ENCODE results near the gene CCZ1B.
"Not testable (repeated sequence)": the region's sequence is repeated elsewhere in the genome, so short reads cannot be mapped to it uniquely, and the experiment has no call there.

CCZ1B gene

DNA sequence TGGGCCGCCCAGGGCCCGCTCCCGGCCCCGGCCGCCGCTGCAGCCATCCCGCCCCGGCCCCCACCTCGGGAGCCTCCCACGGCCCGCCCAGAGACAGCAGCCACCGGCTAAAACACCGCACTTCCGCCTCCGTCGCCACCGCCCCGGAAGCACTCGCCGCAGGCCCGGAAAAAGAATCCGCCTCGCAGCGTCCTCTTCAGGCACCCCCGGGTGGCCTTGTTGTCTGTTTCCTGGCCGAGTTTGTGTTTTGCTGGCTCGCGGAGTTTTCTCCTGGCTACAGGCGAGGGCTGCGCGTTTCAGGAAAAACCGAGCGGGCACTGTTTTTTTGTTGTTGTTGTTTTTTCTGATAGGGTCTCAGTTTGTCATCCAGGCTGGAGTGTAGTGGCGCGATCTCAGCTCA, at the start of gene CCZ1B:
Gene CCZ1B, minus strand, starts transcription at position 125 of the 400 bp plus-strand sequence. Its CDS starts 78 bp downstream, at position 47.
- peak; percentile 77 for DNase-seq (ENCODE audit: extremely low read depth, insufficient read length)
- TF ChIP-seq, protein P1, sequence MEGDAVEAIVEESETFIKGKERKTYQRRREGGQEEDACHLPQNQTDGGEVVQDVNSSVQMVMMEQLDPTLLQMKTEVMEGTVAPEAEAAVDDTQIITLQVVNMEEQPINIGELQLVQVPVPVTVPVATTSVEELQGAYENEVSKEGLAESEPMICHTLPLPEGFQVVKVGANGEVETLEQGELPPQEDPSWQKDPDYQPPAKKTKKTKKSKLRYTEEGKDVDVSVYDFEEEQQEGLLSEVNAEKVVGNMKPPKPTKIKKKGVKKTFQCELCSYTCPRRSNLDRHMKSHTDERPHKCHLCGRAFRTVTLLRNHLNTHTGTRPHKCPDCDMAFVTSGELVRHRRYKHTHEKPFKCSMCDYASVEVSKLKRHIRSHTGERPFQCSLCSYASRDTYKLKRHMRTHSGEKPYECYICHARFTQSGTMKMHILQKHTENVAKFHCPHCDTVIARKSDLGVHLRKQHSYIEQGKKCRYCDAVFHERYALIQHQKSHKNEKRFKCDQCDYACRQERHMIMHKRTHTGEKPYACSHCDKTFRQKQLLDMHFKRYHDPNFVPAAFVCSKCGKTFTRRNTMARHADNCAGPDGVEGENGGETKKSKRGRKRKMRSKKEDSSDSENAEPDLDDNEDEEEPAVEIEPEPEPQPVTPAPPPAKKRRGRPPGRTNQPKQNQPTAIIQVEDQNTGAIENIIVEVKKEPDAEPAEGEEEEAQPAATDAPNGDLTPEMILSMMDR (IDR thresholded peaks at IDR 0.05; ENCODE audit: insufficient read depth, low read length, poor library complexity, severe bottlenecking), result peak; percentile 46
- not testable (repeated sequence) for H3K36me3 ChIP-seq (ENCODE audit: control insufficient read depth, insufficient read depth, low read length)

DNA sequence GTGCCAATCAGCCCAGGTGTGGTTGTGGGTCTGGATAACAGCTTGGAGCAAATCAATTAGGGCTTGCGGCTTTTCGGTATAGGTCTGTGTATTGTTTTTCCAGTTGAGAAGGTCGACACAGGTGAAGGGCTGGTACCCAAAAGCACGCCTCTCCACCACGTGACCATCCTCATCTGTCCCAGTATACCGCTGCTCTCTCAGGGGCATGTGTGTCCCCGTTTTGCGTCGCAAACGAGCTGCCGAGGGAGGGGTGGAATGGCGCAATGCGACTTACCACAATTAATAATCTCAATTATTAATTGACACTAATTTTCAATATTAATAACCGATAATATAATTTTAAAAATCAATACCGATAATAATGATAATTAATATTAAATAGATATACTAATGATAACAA, 48.9 kb upstream of the CCZ1B start:
- not testable (repeated sequence) for H3K4me3 ChIP-seq (replicated peaks; ENCODE audit: low read depth, low read length); DNase-seq (ENCODE audit: extremely low read depth, insufficient read length)

More for the DNA sequence above, at the start of gene CCZ1B:
- H3K27me3 ChIP-seq (replicated peaks; ENCODE audit: control insufficient read depth, insufficient read depth, low read length), result not testable (repeated sequence)
- H3K4me3 ChIP-seq (replicated peaks; ENCODE audit: low read depth, low read length), result peak within 1 kb of the TSS; percentile 59

DNA sequence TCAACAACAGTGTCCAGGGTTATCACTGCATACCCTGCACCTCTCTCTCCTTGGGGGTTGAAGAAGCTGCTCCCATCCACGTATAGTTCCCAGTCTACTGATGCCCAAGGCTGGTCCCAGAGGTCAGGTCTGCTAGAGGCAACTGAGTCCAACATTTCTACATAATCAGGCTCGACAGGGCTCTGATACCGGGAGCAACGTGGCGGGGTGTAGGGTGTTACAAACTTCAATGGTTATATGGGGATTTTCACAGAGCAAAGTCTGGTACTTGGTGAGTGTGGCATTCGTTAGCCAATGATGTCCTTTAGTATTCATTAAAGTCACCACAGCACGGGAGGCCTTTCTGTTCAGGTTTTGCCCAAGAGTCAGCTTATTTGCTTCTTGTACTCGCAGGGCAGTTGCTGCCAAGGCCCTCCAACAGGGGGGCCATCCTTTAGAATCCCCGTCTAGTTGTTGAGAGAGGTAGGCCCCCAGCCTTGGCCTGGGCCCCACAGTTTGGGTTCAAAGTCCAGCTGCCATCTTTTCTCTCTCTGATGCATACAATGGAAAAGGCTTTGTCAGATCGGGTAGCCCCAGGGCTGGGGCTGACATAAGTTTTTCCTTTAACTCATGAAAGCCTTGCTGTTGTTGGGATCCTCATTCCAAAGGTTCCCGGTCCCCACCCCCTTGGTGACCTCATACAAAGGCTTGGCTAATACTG, 46.3 kb upstream of the CCZ1B start:
- not testable (repeated sequence) for DNase-seq (ENCODE audit: extremely low read depth, insufficient read length); H3K36me3 ChIP-seq (ENCODE audit: control insufficient read depth, insufficient read depth, low read length); H3K4me3 ChIP-seq (replicated peaks; ENCODE audit: low read depth, low read length); H3K27me3 ChIP-seq (replicated peaks; ENCODE audit: control insufficient read depth, insufficient read depth, low read length)

More for the DNA sequence above, 48.9 kb upstream of the CCZ1B start:
- H3K36me3 ChIP-seq (ENCODE audit: control insufficient read depth, insufficient read depth, low read length); H3K27me3 ChIP-seq (replicated peaks; ENCODE audit: control insufficient read depth, insufficient read depth, low read length): not testable (repeated sequence)

DNA sequence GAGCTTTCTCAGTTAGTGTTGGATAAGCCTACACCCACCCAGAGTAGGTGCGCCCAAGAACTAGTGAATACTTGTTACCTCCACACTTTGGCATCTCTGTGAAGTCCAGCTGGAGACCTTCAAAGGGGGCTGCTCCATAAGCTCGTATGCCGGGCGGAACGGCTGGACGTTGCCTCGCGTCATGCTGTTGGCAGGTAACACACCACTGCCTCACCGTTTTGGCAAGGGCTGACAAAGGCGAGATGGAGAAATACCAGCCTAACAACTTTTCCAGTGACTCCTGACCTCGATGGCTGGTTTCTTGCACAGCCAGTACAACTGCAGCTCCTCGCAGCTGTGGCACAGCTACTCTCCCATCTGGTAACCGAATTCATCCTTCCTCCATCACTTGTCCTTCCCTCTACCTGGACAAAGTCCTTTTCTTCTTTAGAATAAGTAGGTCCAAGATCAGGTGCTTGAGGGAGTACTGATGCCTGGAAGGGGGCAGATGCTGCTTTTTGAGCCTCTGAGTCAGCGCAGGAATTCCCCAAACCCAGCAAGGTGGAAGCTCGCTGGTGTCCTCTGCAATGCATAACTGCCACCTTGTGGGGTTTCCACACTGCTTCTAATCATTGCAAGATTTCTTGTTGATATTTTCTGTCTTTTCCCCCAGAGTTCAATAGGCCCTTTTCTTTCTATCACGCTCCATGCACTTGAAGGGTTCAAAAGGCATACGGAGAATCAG, 45.5 kb upstream of the CCZ1B start:
- not testable (repeated sequence) for H3K36me3 ChIP-seq (ENCODE audit: control insufficient read depth, insufficient read depth, low read length)

DNA sequence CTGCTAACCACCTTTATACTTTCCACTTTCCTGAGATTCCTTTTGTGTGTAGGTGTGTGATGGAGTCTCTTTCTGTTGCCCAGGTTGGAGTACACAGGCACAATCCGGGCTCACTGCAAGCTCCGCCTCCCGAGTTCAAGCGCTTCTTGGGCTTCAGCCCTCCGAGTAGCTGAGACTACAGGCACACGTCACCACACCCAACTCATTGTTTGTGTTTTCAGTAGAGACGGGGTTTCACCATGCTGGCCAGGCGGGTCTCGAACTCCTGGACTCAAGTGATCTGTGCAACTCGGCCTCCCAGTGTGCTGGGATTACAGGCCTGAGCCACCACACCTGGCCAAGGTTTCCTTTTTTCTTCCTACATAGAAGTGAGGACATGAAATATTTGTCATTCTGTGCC, 38.7 kb upstream of the CCZ1B start:
- H3K4me3 ChIP-seq (replicated peaks; ENCODE audit: low read depth, low read length); H3K27me3 ChIP-seq (replicated peaks; ENCODE audit: control insufficient read depth, insufficient read depth, low read length); DNase-seq (ENCODE audit: extremely low read depth, insufficient read length); H3K36me3 ChIP-seq (ENCODE audit: control insufficient read depth, insufficient read depth, low read length): not testable (repeated sequence)

More for the DNA sequence above, 45.5 kb upstream of the CCZ1B start:
- not testable (repeated sequence) for DNase-seq (ENCODE audit: extremely low read depth, insufficient read length); H3K4me3 ChIP-seq (replicated peaks; ENCODE audit: low read depth, low read length); H3K27me3 ChIP-seq (replicated peaks; ENCODE audit: control insufficient read depth, insufficient read depth, low read length)

DNA sequence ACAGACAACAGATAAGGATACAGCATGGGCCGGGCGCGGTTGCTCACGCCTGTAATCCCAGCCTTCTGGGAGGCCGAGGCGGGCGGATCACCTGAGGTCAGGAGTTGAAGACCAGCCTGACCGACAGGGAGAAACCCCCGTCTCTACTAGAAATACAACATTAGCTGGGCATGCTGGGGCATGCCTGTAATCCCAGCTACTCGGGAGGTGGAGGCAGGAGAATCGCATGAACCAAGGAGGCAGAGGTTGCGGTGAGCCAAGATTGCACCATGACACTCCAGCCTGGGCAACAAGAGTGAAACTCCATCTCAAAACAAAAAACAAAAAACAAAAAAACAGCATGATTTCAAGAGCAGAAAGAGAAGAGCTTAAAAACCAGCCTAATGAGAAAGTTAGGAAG, 38.1 kb upstream of the CCZ1B start:
- H3K4me3 ChIP-seq (replicated peaks; ENCODE audit: low read depth, low read length); H3K36me3 ChIP-seq (ENCODE audit: control insufficient read depth, insufficient read depth, low read length); H3K27me3 ChIP-seq (replicated peaks; ENCODE audit: control insufficient read depth, insufficient read depth, low read length); DNase-seq (ENCODE audit: extremely low read depth, insufficient read length): not testable (repeated sequence)

DNA sequence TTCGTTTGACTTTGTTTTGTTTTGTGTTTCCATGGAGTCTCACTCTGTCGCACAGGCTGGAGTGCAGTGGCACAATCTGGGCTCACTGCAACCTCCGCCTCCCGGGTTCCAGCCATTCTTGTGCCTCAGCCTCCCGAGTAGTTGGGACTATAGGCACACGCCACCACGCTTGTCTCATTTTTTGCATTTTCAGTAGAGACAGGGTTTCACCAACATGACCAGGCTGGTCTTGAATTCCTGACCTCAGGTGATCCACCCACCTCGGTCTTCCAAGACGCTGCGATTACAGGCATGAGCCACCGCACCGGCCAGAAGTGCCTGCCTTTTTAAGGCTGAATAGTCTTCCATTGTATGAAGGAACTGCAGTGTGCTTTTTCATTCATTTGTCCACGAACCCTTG, 36.8 kb upstream of the CCZ1B start:
- not testable (repeated sequence) for H3K4me3 ChIP-seq (replicated peaks; ENCODE audit: low read depth, low read length); H3K36me3 ChIP-seq (ENCODE audit: control insufficient read depth, insufficient read depth, low read length); H3K27me3 ChIP-seq (replicated peaks; ENCODE audit: control insufficient read depth, insufficient read depth, low read length); DNase-seq (ENCODE audit: extremely low read depth, insufficient read length)

DNA sequence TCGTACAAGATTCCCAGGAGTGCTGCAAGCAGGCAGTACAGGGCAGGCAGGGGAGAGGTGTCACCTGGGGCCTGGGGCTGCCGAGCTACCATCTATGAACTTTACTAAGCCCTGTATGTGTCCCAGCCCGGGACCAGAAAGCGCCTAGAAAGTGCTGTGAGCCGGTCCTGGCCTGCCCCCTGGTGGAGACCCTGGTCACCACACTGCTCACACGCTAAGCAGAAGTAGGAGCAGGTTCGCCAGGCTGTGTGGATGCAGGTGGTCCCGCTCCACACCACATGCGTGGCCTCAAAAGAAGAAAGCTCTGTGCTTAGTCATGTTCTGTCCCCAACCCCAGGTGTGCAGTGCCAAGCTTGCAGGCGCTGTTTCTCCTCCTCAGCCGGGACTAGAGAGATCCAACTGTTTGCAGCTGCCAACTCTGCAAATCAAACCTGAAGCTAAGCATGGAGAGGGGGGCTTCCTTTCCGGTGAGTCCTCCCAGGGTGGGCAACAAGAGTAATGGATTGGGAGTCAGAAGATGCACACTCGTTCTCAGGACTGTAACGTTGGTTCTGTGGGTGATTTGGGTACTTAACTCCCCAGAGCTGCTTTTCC, 31.7 kb upstream of the CCZ1B start:
- TF ChIP-seq, protein P1 (IDR thresholded peaks at IDR 0.05; ENCODE audit: insufficient read depth, low read length, poor library complexity, severe bottlenecking), result peak; percentile 72
- peak; percentile 45 for DNase-seq (ENCODE audit: extremely low read depth, insufficient read length)

DNA sequence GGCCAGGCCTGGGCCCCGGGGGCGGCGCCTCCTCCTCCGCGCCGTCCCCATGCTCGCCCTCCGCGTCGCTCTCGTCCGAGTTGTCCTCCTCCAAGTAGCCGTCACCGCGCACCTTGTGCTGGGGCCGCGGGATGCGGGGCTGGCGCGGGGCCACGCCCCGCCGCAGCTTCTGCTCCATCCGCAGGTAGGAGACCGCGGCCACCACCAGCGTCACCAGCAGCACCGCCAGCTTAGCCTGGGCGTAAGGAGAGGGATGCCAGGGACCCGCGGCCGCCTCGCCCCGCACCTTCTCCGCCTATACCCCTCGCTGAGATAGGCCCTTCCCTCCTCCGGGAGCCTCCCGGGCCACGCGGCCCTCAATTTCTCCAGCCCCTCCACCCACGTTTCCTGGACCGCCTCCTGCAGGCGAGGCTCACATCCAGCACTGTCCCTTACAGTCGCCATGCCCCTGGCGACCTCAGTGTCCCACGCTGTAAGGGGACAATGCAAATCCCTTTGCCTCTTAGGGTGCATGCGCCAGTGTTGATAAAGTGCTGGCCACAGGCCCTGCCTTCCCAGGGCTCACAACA, 29.6 kb upstream of the CCZ1B start:
- not testable (repeated sequence) for H3K36me3 ChIP-seq (ENCODE audit: control insufficient read depth, insufficient read depth, low read length); DNase-seq (ENCODE audit: extremely low read depth, insufficient read length); H3K27me3 ChIP-seq (replicated peaks; ENCODE audit: control insufficient read depth, insufficient read depth, low read length); H3K4me3 ChIP-seq (replicated peaks; ENCODE audit: low read depth, low read length)

More for the DNA sequence above, 31.7 kb upstream of the CCZ1B start:
- H3K27me3 ChIP-seq (replicated peaks; ENCODE audit: control insufficient read depth, insufficient read depth, low read length); H3K36me3 ChIP-seq (ENCODE audit: control insufficient read depth, insufficient read depth, low read length); H3K4me3 ChIP-seq (replicated peaks; ENCODE audit: low read depth, low read length): not testable (repeated sequence)

DNA sequence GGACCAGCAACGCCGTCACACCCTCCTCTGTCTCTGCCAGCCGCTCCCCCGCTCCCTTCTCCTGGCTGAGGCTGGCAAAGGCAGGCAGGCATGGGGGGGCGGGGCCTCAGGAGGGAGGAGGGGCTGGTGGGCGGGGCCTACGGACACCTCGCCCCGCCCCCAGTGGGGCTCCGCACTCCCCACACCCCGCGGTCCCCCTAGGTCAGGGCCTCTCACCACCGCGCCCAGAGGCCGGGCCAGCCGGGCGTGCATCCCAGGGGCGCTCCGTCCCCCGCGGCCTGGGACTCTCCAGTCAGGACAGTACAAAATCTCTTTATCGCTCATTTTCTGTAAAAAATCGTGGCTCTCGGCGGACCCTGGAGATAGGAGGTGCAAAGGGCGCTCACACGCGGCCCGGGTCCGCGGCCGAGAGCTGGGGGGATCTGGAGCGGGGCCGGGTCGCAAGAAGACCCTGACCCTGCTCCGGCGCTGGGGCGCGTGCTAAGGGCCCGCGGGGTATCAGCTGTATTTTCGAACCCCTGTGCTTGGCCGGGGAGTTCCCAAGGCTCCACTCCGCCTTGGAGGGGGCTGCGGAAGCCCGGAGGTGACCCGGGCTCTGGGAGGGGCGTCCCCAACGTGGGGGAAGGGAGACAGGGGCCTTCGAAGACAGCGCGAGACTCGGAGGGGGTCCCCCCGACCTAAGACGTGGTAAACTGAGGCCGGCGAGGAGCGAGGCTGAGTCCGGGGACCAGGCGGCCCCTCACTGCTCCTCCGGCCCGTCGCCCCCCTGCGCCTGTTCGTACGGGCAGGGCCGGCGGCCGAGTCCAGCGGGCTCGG, 28.9 kb upstream of the CCZ1B start:
- peak; percentile 11 for DNase-seq (ENCODE audit: extremely low read depth, insufficient read length)
- peak overlapping the region; percentile 38 for H3K4me3 ChIP-seq (replicated peaks; ENCODE audit: low read depth, low read length)
- not testable (repeated sequence) for H3K27me3 ChIP-seq (replicated peaks; ENCODE audit: control insufficient read depth, insufficient read depth, low read length); H3K36me3 ChIP-seq (ENCODE audit: control insufficient read depth, insufficient read depth, low read length)

DNA sequence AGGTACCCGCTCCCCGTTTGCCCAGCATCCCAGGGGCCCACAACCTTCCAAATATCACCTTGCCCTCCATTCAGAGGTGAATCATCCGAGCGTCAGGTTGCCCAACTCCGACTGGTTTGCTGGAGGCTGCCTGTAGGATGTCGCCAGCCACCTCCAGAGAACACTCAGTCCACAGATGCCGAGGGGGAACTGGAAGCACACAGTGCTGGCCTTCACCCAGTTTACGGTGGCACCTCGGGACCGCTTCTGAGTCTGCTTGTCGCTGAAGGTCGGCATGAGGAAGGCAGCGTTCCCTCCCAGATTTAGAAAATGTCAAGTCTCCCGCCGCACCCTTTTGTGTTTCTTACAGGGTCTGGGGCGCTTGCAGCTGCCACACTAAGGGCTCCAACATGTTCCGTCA, 27.6 kb upstream of the CCZ1B start:
- DNase-seq (ENCODE audit: extremely low read depth, insufficient read length); H3K27me3 ChIP-seq (replicated peaks; ENCODE audit: control insufficient read depth, insufficient read depth, low read length); H3K36me3 ChIP-seq (ENCODE audit: control insufficient read depth, insufficient read depth, low read length); H3K4me3 ChIP-seq (replicated peaks; ENCODE audit: low read depth, low read length): not testable (repeated sequence)
